Measurements from ENCODE around the gene MYCBPAP. TPM values are rescaled to one million over a fixed set of nuclear protein-coding genes. Genes with fewer than 3 reads are reported as not detected.
A peak's percentile ranks its signal among the peaks of the same experiment; 100 is the strongest.

The MYCBPAP gene
- total RNA-seq, 1 experiment from 2014 or later, result 0.19 TPM

- peaks cover 37% of the 10 kb centered on the region for H3K36me3 Mint-ChIP-seq (ENCODE audit: insufficient read depth, unreplicated experiment)
- no peaks in the 10 kb centered on the region for H3K9me3 Mint-ChIP-seq (ENCODE audit: unreplicated experiment)
- peaks cover 25% of the 10 kb centered on the region for H3K4me1 Mint-ChIP-seq (ENCODE audit: insufficient read depth, unreplicated experiment)
- POLR2A ChIA-PET, result interaction anchor here (0.6 to 2.3 kb wide), 35 partner anchors 8 to 278 kb away, joined by 3 to 42 read pairs (median 4); partner anchors contain the start of genes ACSF2, ANKRD40, EME1 and LRRC59
- H3K27ac Mint-ChIP-seq (ENCODE audit: low read depth, unreplicated experiment), result peak within 1 kb of the TSS; percentile 75
- no TSS peak for BruUV-seq (replicated peaks)
- CTCF ChIA-PET, result interaction anchor here (0.5 to 2.4 kb wide), 49 partner anchors 8 to 386 kb away, joined by 3 to 38 read pairs (median 3); partner anchors contain the start of genes ACSF2, COL1A1 and LRRC59
- intact Hi-C loops (cut with micrococcal nuclease), result loop anchor here (1.0 to 5.0 kb wide), 3 partner anchors 82 to 278 kb away; partner anchors contain the start of gene TMEM92
- peak within 1 kb of the TSS; percentile 69 for H3K4me3 Mint-ChIP-seq (ENCODE audit: unreplicated experiment)
- no peaks in the 10 kb centered on the region for H3K27me3 Mint-ChIP-seq (ENCODE audit: insufficient read depth, unreplicated experiment)
- peak; percentile 83 for DNase-seq (ENCODE audit: unreplicated experiment)
- TF ChIP-seq, protein P1, sequence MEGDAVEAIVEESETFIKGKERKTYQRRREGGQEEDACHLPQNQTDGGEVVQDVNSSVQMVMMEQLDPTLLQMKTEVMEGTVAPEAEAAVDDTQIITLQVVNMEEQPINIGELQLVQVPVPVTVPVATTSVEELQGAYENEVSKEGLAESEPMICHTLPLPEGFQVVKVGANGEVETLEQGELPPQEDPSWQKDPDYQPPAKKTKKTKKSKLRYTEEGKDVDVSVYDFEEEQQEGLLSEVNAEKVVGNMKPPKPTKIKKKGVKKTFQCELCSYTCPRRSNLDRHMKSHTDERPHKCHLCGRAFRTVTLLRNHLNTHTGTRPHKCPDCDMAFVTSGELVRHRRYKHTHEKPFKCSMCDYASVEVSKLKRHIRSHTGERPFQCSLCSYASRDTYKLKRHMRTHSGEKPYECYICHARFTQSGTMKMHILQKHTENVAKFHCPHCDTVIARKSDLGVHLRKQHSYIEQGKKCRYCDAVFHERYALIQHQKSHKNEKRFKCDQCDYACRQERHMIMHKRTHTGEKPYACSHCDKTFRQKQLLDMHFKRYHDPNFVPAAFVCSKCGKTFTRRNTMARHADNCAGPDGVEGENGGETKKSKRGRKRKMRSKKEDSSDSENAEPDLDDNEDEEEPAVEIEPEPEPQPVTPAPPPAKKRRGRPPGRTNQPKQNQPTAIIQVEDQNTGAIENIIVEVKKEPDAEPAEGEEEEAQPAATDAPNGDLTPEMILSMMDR (IDR thresholded peaks at IDR 0.05; ENCODE audit: unreplicated experiment), result peak; percentile 81
Measured at GRCh38 chr17:50478391-50479381, 29.6 kb upstream of the MYCBPAP start, which contains the start of gene RSAD1. Gene RSAD1 (plus strand): TSS chr17:50478860. CDS start chr17:50478885, 25 bp downstream.

DNA sequence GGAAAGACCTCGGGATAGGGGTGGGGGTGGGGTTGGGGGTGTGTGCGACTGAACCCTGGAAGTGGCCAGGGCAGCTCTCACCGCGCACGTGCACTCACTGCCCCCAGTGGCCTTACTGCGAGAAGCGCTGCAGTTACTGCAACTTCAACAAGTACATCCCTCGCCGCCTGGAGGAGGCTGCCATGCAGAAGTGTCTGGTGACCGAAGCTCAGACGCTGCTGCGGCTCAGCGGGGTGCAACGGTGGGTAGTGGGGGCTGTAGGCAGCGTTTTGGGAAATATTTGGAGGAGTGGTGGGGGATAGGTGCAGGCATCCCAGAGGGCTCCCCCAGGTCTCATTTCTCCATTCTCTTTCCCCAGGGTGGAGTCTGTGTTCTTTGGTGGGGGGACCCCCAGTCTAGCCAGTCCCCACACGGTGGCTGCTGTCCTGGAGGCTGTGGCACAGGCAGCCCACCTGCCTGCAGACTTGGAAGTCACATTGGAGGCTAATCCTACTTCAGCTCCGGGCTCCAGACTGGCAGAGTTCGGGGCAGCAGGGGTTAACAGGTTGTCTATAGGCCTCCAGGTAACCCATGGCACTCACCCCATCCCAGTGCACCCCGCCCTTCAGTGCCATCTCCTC, 28.6 kb upstream of the MYCBPAP start:
- H3K4me3 Mint-ChIP-seq (ENCODE audit: unreplicated experiment), result peak overlapping the region; percentile 69
- POLR2A ChIA-PET, result interaction anchor here (0.6 to 2.3 kb wide), 35 partner anchors 8 to 279 kb away, joined by 3 to 42 read pairs (median 4); partner anchors contain the start of genes ACSF2, ANKRD40, EME1 and LRRC59
- CTCF ChIA-PET, result interaction anchor here (0.5 to 2.4 kb wide), 39 partner anchors 8 to 387 kb away, joined by 3 to 38 read pairs (median 3); partner anchors contain the start of genes ACSF2, COL1A1 and LRRC59
- H3K27ac Mint-ChIP-seq (ENCODE audit: low read depth, unreplicated experiment), result peak overlapping the region; percentile 7
- no TSS peak for BruUV-seq (replicated peaks)
- H3K4me1 Mint-ChIP-seq (ENCODE audit: insufficient read depth, unreplicated experiment), result peaks cover 25% of the 10 kb centered on the region
- DNase-seq (ENCODE audit: unreplicated experiment), result peak; percentile 71
- no peaks in the 10 kb centered on the region for H3K9me3 Mint-ChIP-seq (ENCODE audit: unreplicated experiment)
- peaks cover 39% of the 10 kb centered on the region for H3K36me3 Mint-ChIP-seq (ENCODE audit: insufficient read depth, unreplicated experiment)
- H3K27me3 Mint-ChIP-seq (ENCODE audit: insufficient read depth, unreplicated experiment), result no peaks in the 10 kb centered on the region
- intact Hi-C loops (cut with micrococcal nuclease), result loop anchor here (1.0 to 5.0 kb wide), 4 partner anchors 83 to 363 kb away; partner anchors contain the start of gene TMEM92
- TF ChIP-seq, protein P1 (IDR thresholded peaks at IDR 0.05; ENCODE audit: unreplicated experiment), result peak; percentile 50

- Mint-ChIP-seq H3K27ac (ENCODE audit: low read depth, unreplicated experiment) (no peak overlapping the region), H3K4me3 (ENCODE audit: unreplicated experiment) (peak overlapping the region; percentile 69), H3K27me3 (ENCODE audit: insufficient read depth, unreplicated experiment) (no peaks in the 10 kb centered on the region), H3K4me1 (ENCODE audit: insufficient read depth, unreplicated experiment) (peaks cover 25% of the 10 kb centered on the region), H3K36me3 (ENCODE audit: insufficient read depth, unreplicated experiment) (peaks cover 45% of the 10 kb centered on the region), H3K9me3 (ENCODE audit: unreplicated experiment) (no peaks in the 10 kb centered on the region)
- no peak for DNase-seq (ENCODE audit: unreplicated experiment)
- CTCF ChIA-PET, result interaction anchor here (0.7 to 5.0 kb wide), 18 partner anchors 21 to 279 kb away, joined by 3 to 68 read pairs (median 4); partner anchors contain the start of gene LRRC59
- TF ChIP-seq, protein P1 (IDR thresholded peaks at IDR 0.05; ENCODE audit: unreplicated experiment), result no peak
- POLR2A ChIA-PET, result interaction anchor here (0.6 to 2.3 kb wide), 13 partner anchors 9 to 228 kb away, joined by 3 to 15 read pairs (median 6); partner anchors contain the start of genes ACSF2, ANKRD40, EME1 and MRPL27
- no TSS peak for BruUV-seq (replicated peaks)
- intact Hi-C loops (cut with micrococcal nuclease), result loop anchor here (5.0 kb wide), 1 partner anchor 362 kb away; no protein-coding TSS in a partner anchor
Measured at GRCh38 chr17:50480142-50480764, 28.0 kb upstream of the MYCBPAP start.

All from MCF 10A (cell line).